Vagina (tissue), 1 donor: Measurements from ENCODE around the gene MYO1D. TPM values are rescaled to one million over a fixed set of nuclear protein-coding genes. Genes with fewer than 3 reads are reported as not detected.

Experiments
- small RNA-seq: library from RNA; depleted of rRNA; stranded (forward); fragments of <200 nt; gene quantifications from one replicate; pipeline ENCODE3, GENCODE V24; 2016
- total RNA-seq: library from RNA; depleted of rRNA; stranded (reverse); fragments of >200 nt; gene quantifications from one replicate; pipeline ENCODE4 v1.2.3, GENCODE V29; 2016

Gene MYO1D
- total RNA-seq, 1 donor from 2014 or later = 44.7 TPM

Small RNAs within 50 kb of the gene (small RNA-seq; reads per million reads assigned to genes)
- not detected for gene RF00019

Other genes with a start within 250 kb of the MYO1D start
- 85.0 TPM for gene TMEM98, start 51.0 kb upstream of the MYO1D start, total RNA-seq
- not detected for gene SPACA3, start 114.7 kb upstream of the MYO1D start, total RNA-seq